ENCODE measurements around the gene NANOG.
"Not testable (repeated sequence)": the region's sequence is repeated elsewhere in the genome, so short reads cannot be mapped to it uniquely, and the experiment has no call there.

The NANOG gene

DNA sequence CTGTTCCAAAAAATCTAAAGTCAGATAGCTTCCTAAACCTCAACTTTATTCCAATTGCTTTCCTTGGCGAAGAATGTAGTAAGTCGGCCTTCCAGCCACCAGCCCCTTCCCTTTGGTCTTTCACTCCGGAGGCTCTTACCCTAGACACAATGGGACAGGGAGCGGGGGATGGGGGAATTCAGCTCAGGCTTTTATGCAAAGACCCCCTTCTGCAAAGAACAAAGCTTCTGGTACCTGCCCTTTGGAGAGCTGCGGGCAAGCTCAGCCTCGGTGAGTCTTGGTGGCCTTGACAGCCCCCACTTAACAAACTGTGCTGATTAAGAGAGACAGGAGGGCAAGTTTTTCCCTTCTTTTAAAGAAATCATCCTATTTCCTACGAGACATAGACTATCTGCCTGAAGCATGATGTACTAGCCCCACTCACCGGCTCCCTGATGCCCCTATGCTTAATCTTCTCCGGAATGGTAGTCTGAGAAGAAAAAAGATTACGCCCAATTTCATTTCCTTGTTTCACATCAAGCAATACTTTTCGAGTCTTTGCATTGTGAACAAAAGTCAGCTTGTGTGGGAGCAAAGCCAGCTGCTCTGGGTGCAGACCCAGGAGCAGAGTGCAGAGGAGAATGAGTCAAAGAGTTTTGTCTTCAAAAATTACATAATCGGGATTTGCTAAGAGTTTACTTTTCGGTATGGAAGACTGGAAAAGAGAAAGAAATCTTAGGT is 1.5 kb upstream of the NANOG start:
- no peaks in the 10 kb centered on the region for H3F3A ChIP-seq (ENCODE audit: insufficient read depth, low read length)
- H3K9me2 ChIP-seq (ENCODE audit: low read depth, low read length), result no peaks in the 10 kb centered on the region
- H3K4me3 ChIP-seq (ENCODE audit: low read depth, low read length, poor library complexity, severe bottlenecking), result no peak overlapping the region
- H3K27ac ChIP-seq (ENCODE audit: low read depth, low read length, poor library complexity, severe bottlenecking), result no peak overlapping the region
- H3K4me2 ChIP-seq (ENCODE audit: low read length), result no peak overlapping the region
- TF ChIP-seq, protein P1, sequence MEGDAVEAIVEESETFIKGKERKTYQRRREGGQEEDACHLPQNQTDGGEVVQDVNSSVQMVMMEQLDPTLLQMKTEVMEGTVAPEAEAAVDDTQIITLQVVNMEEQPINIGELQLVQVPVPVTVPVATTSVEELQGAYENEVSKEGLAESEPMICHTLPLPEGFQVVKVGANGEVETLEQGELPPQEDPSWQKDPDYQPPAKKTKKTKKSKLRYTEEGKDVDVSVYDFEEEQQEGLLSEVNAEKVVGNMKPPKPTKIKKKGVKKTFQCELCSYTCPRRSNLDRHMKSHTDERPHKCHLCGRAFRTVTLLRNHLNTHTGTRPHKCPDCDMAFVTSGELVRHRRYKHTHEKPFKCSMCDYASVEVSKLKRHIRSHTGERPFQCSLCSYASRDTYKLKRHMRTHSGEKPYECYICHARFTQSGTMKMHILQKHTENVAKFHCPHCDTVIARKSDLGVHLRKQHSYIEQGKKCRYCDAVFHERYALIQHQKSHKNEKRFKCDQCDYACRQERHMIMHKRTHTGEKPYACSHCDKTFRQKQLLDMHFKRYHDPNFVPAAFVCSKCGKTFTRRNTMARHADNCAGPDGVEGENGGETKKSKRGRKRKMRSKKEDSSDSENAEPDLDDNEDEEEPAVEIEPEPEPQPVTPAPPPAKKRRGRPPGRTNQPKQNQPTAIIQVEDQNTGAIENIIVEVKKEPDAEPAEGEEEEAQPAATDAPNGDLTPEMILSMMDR (IDR thresholded peaks at IDR 0.05; ENCODE audit: low read length), result no peak
- TF ChIP-seq EZH2 (IDR thresholded peaks at IDR 0.05; ENCODE audit: borderline replicate concordance, low read length), result no peak
- no peak overlapping the region for H3K9ac ChIP-seq (ENCODE audit: low read length)
- no peaks in the 10 kb centered on the region for H3K27me3 ChIP-seq (ENCODE audit: insufficient read depth, low read length)
- no peaks in the 10 kb centered on the region for H3K36me3 ChIP-seq (ENCODE audit: insufficient read depth, low read length)
- H2AFZ ChIP-seq (ENCODE audit: low read length), result no peak overlapping the region
- H3K4me1 ChIP-seq (ENCODE audit: insufficient read depth, low read length, severe bottlenecking), result no peaks in the 10 kb centered on the region
- no peaks in the 10 kb centered on the region for H3K9me3 ChIP-seq (ENCODE audit: low read length)
- no peaks in the 10 kb centered on the region for H4K20me1 ChIP-seq (ENCODE audit: insufficient read depth, low read length)
- H3K79me2 ChIP-seq (ENCODE audit: insufficient read depth, low read length), result no peaks in the 10 kb centered on the region

DNA sequence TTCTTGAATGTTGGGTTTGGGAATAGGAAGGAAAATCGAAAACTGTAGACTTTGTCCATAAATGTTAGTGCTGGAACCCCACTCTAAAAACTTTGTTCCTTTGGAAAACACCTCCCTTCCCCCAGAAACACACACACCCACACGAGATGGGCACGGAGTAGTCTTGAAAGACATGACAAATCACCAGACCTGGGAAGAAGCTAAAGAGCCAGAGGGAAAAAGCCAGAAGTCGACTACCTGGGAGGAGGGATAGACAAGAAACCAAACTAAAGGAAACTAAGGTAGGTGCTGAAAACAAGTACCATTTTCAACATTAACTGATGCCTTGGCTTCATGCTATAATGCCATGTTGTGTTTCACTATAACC is 925 bp upstream of the NANOG start:
- Histone ChIP-seq H3K9me2 (ENCODE audit: low read depth, low read length) (no peaks in the 10 kb centered on the region), H3F3A (ENCODE audit: insufficient read depth, low read length) (no peaks in the 10 kb centered on the region), H3K27ac (ENCODE audit: low read depth, low read length, poor library complexity, severe bottlenecking) (no peak overlapping the region), H3K79me2 (ENCODE audit: insufficient read depth, low read length) (no peaks in the 10 kb centered on the region), H2AFZ (ENCODE audit: low read length) (no peak overlapping the region), H3K9me3 (ENCODE audit: low read length) (no peaks in the 10 kb centered on the region), H3K9ac (ENCODE audit: low read length) (no peak overlapping the region), H4K20me1 (ENCODE audit: insufficient read depth, low read length) (no peaks in the 10 kb centered on the region), H3K4me3 (ENCODE audit: low read depth, low read length, poor library complexity, severe bottlenecking) (no peak overlapping the region), H3K4me1 (ENCODE audit: insufficient read depth, low read length, severe bottlenecking) (no peaks in the 10 kb centered on the region), H3K4me2 (ENCODE audit: low read length) (no peak overlapping the region), H3K27me3 (ENCODE audit: insufficient read depth, low read length) (no peaks in the 10 kb centered on the region), H3K36me3 (ENCODE audit: insufficient read depth, low read length) (no peaks in the 10 kb centered on the region)
- TF ChIP-seq EZH2 (IDR thresholded peaks at IDR 0.05; ENCODE audit: borderline replicate concordance, low read length), result no peak
- TF ChIP-seq, protein P1 (IDR thresholded peaks at IDR 0.05; ENCODE audit: low read length), result no peak

DNA sequence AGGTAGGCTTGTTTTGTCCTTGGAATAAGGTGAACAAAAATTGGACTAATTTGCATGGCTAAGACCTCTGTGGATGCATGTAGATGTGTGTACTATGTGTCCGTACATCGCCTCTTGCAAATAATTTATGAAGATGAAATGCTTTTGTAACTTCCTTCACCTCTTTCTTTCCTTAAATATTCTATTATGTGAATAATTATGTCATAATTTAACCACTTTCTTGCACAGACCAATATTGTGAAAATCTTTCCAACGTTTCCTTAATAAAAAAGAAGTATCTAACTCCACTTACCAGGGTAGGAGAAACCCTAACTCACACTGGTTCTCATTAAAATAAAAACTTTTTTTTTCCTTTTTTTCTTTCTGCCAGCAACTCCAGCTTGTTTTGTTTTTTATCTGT is 4.0 kb downstream of the NANOG start:
- Histone ChIP-seq H3K4me3 (ENCODE audit: low read depth, low read length, poor library complexity, severe bottlenecking) (no peak overlapping the region), H3K9me3 (ENCODE audit: low read length) (no peaks in the 10 kb centered on the region), H4K20me1 (ENCODE audit: insufficient read depth, low read length) (no peaks in the 10 kb centered on the region), H3K9ac (ENCODE audit: low read length) (no peak overlapping the region), H3K79me2 (ENCODE audit: insufficient read depth, low read length) (no peaks in the 10 kb centered on the region), H3K27me3 (ENCODE audit: insufficient read depth, low read length) (no peaks in the 10 kb centered on the region), H3K4me2 (ENCODE audit: low read length) (no peak overlapping the region), H3F3A (ENCODE audit: insufficient read depth, low read length) (no peaks in the 10 kb centered on the region), H3K4me1 (ENCODE audit: insufficient read depth, low read length, severe bottlenecking) (no peaks in the 10 kb centered on the region), H2AFZ (ENCODE audit: low read length) (no peak overlapping the region), H3K27ac (ENCODE audit: low read depth, low read length, poor library complexity, severe bottlenecking) (no peak overlapping the region), H3K36me3 (ENCODE audit: insufficient read depth, low read length) (no peaks in the 10 kb centered on the region), H3K9me2 (ENCODE audit: low read depth, low read length) (no peaks in the 10 kb centered on the region)
- TF ChIP-seq, protein P1 (IDR thresholded peaks at IDR 0.05; ENCODE audit: low read length), result no peak
- no peak for TF ChIP-seq EZH2 (IDR thresholded peaks at IDR 0.05; ENCODE audit: borderline replicate concordance, low read length)

- H3K4me1 ChIP-seq (ENCODE audit: insufficient read depth, low read length, severe bottlenecking); H3K79me2 ChIP-seq (ENCODE audit: insufficient read depth, low read length); H3K4me3 ChIP-seq (ENCODE audit: low read depth, low read length, poor library complexity, severe bottlenecking); H3K36me3 ChIP-seq (ENCODE audit: insufficient read depth, low read length); H3K27me3 ChIP-seq (ENCODE audit: insufficient read depth, low read length); H2AFZ ChIP-seq (ENCODE audit: low read length); H3K9me2 ChIP-seq (ENCODE audit: low read depth, low read length); H3F3A ChIP-seq (ENCODE audit: insufficient read depth, low read length); H3K9ac ChIP-seq (ENCODE audit: low read length); H3K4me2 ChIP-seq (ENCODE audit: low read length); H3K9me3 ChIP-seq (ENCODE audit: low read length); H4K20me1 ChIP-seq (ENCODE audit: insufficient read depth, low read length); H3K27ac ChIP-seq (ENCODE audit: low read depth, low read length, poor library complexity, severe bottlenecking): not testable (repeated sequence)
Observed at GRCh38 chr12:7797269-7797668, 8.1 kb downstream of the NANOG start.

All from OCI-LY1 (cell line).